ENCODE results near the gene PPDPF.

PPDPF gene

GRCh38 chr20:63500151-63500901 lies 20.2 kb upstream of the PPDPF start:
- in situ Hi-C loops (cut with MboI; ENCODE audit: low sequenced_read_pairs, unreplicated experiment): no loop called here
- no peak for TF ChIP-seq CTCF (IDR thresholded peaks at IDR 0.05; ENCODE audit: borderline replicate concordance, control extremely low read depth, extremely low read depth, insufficient read depth, missing control alignments)
- no peak for DNase-seq (ENCODE audit: low spot score)

GRCh38 chr20:63500902-63501817 lies 19.4 kb upstream of the PPDPF start:
- no peak for TF ChIP-seq CTCF (IDR thresholded peaks at IDR 0.05; ENCODE audit: borderline replicate concordance, control extremely low read depth, extremely low read depth, insufficient read depth, missing control alignments)
- in situ Hi-C loops (cut with MboI; ENCODE audit: low sequenced_read_pairs, unreplicated experiment): no loop called here
- no peak for DNase-seq (ENCODE audit: low spot score)

GRCh38 chr20:63501818-63502670 lies 18.5 kb upstream of the PPDPF start:
- no peak for DNase-seq (ENCODE audit: low spot score)
- in situ Hi-C loops (cut with MboI; ENCODE audit: low sequenced_read_pairs, unreplicated experiment): no loop called here
- no peak for TF ChIP-seq CTCF (IDR thresholded peaks at IDR 0.05; ENCODE audit: borderline replicate concordance, control extremely low read depth, extremely low read depth, insufficient read depth, missing control alignments)

GRCh38 chr20:63502671-63503172 lies 17.8 kb upstream of the PPDPF start:
- no peak for TF ChIP-seq CTCF (IDR thresholded peaks at IDR 0.05; ENCODE audit: borderline replicate concordance, control extremely low read depth, extremely low read depth, insufficient read depth, missing control alignments)
- in situ Hi-C loops (cut with MboI; ENCODE audit: low sequenced_read_pairs, unreplicated experiment): no loop called here
- DNase-seq (ENCODE audit: low spot score): no peak

DNA sequence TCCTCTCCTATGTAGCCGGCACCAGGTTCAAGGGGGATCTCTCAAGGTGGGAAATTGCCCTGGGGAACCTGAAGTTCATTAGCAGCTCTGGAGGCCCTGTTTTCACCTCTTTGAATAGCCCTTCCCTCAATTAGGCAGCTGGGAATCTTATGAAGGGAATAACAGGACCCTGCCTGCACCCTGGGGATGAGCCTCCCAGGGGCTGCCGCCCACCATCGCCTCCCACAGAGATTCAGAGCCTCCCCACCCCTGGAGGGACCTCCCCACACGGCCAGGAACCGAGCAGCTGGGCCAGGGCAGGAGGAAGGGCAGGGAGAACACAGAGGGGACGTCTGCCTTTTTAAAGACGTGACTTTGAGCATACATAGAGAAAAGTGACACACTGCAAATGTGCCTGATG lies 17.0 kb upstream of the PPDPF start:
- no peak for DNase-seq (ENCODE audit: low spot score)
- in situ Hi-C loops (cut with MboI; ENCODE audit: low sequenced_read_pairs, unreplicated experiment): no loop called here
- no peak for TF ChIP-seq CTCF (IDR thresholded peaks at IDR 0.05; ENCODE audit: borderline replicate concordance, control extremely low read depth, extremely low read depth, insufficient read depth, missing control alignments)

DNA sequence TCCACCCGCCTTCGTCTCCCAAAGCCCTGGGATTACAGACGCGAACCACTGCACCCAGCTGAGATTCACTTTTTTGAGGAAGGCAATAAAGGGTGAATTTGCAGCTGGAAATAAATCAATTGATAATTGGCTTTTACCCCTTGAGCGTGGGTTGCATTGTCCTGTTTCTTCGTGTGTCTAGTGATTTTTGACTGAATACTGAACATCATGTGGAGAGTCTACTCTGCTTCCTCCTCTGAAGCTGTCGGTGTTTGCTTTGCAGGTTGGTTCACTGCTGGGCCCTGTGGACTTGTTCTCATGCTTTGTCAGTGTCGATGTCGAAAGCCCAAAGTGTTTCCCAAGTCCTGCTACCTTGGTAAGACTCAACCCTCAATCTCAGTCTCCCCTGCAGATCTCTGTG lies 15.9 kb upstream of the PPDPF start:
- DNase-seq (ENCODE audit: low spot score): no peak
- in situ Hi-C loops (cut with MboI; ENCODE audit: low sequenced_read_pairs, unreplicated experiment): no loop called here
- TF ChIP-seq CTCF (IDR thresholded peaks at IDR 0.05; ENCODE audit: borderline replicate concordance, control extremely low read depth, extremely low read depth, insufficient read depth, missing control alignments): no peak

Measured in GM13976 (cell line).